Stimulated activated CD4-positive, alpha-beta T cell treated with anti-CD3 and anti-CD28 coated beads, Interleukin-4, amount 100 ng/mL, for 24 hours (primary cell): ENCODE data around the gene ABHD10.

ENCODE experiments used
- DNase-seq: peaks from one replicate; pipeline ENCODE4 v3.0.0-alpha.2; 2020

The ABHD10 gene

GRCh38 chr3:112002096-112002971, 23.5 kb downstream of the ABHD10 start:
- peak; percentile 68 for DNase-seq

- no peak for DNase-seq
These were observed 24.7 kb downstream of the ABHD10 start for GRCh38 chr3:112003321-112004080.

- no peak for DNase-seq
These were observed 25.4 kb downstream of the ABHD10 start for GRCh38 chr3:112004187-112004586.

- DNase-seq = no peak
These were observed 25.8 kb downstream of the ABHD10 start for GRCh38 chr3:112004669-112005068.

GRCh38 chr3:112005091-112005672, 26.4 kb downstream of the ABHD10 start:
- DNase-seq = no peak

- no peak for DNase-seq
These were observed 28.8 kb downstream of the ABHD10 start for GRCh38 chr3:112007633-112008032.

- DNase-seq = no peak
These were observed 30.8 kb downstream of the ABHD10 start for GRCh38 chr3:112009670-112010069.

GRCh38 chr3:112010636-112011035, 31.8 kb downstream of the ABHD10 start:
- no peak for DNase-seq

GRCh38 chr3:112011376-112011940, 32.6 kb downstream of the ABHD10 start:
- DNase-seq = no peak

- DNase-seq = no peak
These were observed 33.6 kb downstream of the ABHD10 start for GRCh38 chr3:112012205-112012992.

GRCh38 chr3:112013058-112013783, 34.4 kb downstream of the ABHD10 start:
- DNase-seq = peak; percentile 70

- DNase-seq = no peak
These were observed 34.9 kb downstream of the ABHD10 start for GRCh38 chr3:112013784-112014143.

- DNase-seq = no peak
These were observed 38.3 kb downstream of the ABHD10 start for GRCh38 chr3:112017091-112017490.

- no peak for DNase-seq
These were observed 39.9 kb downstream of the ABHD10 start for GRCh38 chr3:112018712-112019111.

- no peak for DNase-seq
These were observed 40.9 kb downstream of the ABHD10 start for GRCh38 chr3:112019716-112020115.

- no peak for DNase-seq
These were observed 41.9 kb downstream of the ABHD10 start for GRCh38 chr3:112020674-112021085.

GRCh38 chr3:112027142-112027541, 48.3 kb downstream of the ABHD10 start:
- no peak for DNase-seq

- no peak for DNase-seq
These were observed 49.0 kb downstream of the ABHD10 start for GRCh38 chr3:112027826-112028225.

GRCh38 chr3:112030901-112031300, 52.1 kb downstream of the ABHD10 start:
- DNase-seq = no peak

GRCh38 chr3:112032098-112032731, 53.4 kb downstream of the ABHD10 start:
- DNase-seq = no peak

- no peak for DNase-seq
These were observed 55.6 kb downstream of the ABHD10 start, which contains the start of gene TMPRSS7 for GRCh38 chr3:112034436-112034835. TMPRSS7 (plus strand) TSS chr3:112034736; CDS start chr3:112034846, 110 bp downstream.
